ENCODE measurements around the gene TNFAIP1.

The TNFAIP1 gene

GRCh38 chr17:28372203-28372944 lies 36.8 kb downstream of the TNFAIP1 start:
- DNase-seq, result no peak

- DNase-seq, result no peak
Measured at GRCh38 chr17:28372945-28373274, 37.3 kb downstream of the TNFAIP1 start.

GRCh38 chr17:28379814-28380801 lies 44.5 kb downstream of the TNFAIP1 start:
- DNase-seq, result no peak

- DNase-seq, result no peak
Measured at GRCh38 chr17:28381141-28381825, 45.7 kb downstream of the TNFAIP1 start.

GRCh38 chr17:28384281-28385036 lies 48.9 kb downstream of the TNFAIP1 start:
- no peak for DNase-seq

GRCh38 chr17:28385037-28385400 lies 49.5 kb downstream of the TNFAIP1 start:
- no peak for DNase-seq

GRCh38 chr17:28385406-28385805 lies 49.8 kb downstream of the TNFAIP1 start:
- no peak for DNase-seq

GRCh38 chr17:28386391-28386790 lies 50.8 kb downstream of the TNFAIP1 start:
- DNase-seq, result no peak

GRCh38 chr17:28388106-28388505 lies 52.5 kb downstream of the TNFAIP1 start:
- no peak for DNase-seq

- no peak for DNase-seq
Measured at GRCh38 chr17:28390141-28390540, 54.6 kb downstream of the TNFAIP1 start.

GRCh38 chr17:28390563-28390962 lies 55.0 kb downstream of the TNFAIP1 start:
- no peak for DNase-seq

GRCh38 chr17:28390984-28391383 lies 55.4 kb downstream of the TNFAIP1 start:
- no peak for DNase-seq

GRCh38 chr17:28391401-28391800 lies 55.8 kb downstream of the TNFAIP1 start:
- DNase-seq, result no peak

GRCh38 chr17:28392491-28392890 lies 56.9 kb downstream of the TNFAIP1 start:
- no peak for DNase-seq

GRCh38 chr17:28394337-28395116 lies 59.0 kb downstream of the TNFAIP1 start:
- no peak for DNase-seq

- no peak for DNase-seq
Measured at GRCh38 chr17:28395426-28395825, 59.9 kb downstream of the TNFAIP1 start.

GRCh38 chr17:28395968-28396367 lies 60.4 kb downstream of the TNFAIP1 start:
- no peak for DNase-seq

All from NCI-H446 treated with DMSO at 0.1 percent for 48 hours (cell line).